GM19193 (cell line): ENCODE results near the gene C20orf141.

Source experiments
- POLR2A ChIP-seq: IDR thresholded peaks from 4 replicates; pipeline ENCODE4 v1.6.1; 2011; ENCODE audit not compliant: insufficient read depth, insufficient read length; ENCODE audit errors: extremely low read depth

The C20orf141 gene

DNA sequence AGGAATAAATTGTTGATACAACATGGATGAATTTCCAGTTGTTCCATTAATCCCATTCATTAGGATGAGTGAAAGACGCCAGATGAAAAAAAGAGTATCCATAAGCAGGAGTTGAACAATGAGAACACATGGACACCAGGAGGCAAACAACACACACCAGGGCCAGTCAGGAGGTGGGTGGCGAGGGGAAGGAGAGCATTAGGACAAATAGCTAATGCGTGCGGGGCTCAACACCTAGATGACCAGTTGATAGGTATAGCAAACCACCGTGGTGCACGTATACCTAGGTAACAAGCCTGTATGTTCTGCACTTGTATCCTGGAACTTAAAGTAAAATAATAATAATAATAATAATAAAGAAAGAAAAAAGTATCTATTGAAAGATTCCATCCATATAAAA is 14.6 kb downstream of the C20orf141 start:
- no peak for TF ChIP-seq POLR2A

DNA sequence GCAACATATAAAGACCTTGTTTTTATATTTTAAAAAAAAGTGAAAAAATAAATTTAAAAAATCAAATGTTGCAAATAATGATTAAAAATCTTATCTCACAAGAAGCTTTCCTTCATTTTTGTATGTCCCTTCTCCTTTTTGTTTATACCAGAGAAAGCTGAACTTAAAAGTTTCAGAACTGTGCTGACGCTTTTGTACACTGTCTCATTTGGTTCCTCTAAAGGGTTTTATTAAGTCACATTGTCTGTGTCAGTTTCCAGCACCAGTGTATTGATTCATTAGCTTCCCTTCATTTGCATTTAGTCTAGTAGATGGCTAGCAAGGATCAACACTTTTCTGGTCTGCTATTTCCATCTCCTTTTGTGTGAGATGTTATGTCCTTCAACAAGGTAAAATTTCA is 19.0 kb downstream of the C20orf141 start:
- TF ChIP-seq POLR2A = no peak

DNA sequence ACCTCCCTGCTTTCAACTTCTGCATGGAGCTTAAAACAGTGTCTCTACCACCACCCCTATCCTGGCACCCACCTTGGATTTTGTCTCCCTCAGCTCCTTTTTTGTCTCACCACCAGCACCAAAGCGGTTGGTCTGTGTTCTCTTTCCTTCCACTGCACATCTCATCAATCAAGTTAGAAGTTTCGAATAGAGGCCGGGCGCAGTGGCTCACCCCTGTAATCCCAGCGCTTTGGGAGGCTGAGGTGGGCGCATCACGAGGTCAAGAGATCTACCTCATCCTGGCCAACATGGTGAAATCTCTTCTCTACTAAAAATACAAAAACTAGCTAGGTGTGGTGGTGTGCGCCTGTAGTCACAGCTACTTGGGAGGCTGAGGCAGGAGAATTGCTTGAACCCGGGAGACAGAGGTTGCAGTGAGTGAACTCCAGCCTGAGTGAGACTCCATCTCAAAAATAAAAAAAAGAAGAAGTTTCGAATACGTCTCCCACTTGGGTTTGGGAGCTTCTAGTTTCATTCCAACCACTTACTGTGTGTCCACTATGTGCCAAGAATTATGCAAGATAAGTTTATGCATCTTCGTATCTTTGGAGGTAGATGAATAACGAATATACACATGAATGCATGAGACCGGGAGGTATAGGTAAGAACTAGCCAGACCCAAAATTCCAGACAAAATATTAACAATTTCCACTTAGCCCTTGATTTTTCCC is 19.8 kb downstream of the C20orf141 start:
- no peak for TF ChIP-seq POLR2A

DNA sequence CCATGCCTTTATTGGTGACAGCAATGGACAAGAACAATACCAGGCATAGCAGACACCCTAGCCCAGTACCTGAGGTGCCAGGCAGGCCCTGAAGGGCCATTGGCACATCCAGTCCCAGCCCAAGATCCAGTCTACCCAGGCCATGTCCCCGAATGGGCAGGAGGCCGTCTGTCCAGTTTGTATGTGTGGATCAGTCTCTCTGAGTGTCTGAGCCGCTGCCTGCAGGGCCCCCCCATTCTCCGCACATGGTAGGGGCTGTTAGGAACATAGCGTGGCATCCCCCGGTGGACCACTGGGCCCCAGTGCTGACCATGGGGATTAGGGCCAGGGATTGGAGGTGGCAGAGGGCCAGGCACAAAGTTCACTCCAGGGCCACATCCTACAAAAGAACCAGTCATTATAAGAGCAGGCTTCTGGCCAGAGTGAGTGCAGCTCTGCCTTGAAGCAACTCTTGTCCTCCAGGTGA is 20.6 kb downstream of the C20orf141 start:
- no peak for TF ChIP-seq POLR2A

DNA sequence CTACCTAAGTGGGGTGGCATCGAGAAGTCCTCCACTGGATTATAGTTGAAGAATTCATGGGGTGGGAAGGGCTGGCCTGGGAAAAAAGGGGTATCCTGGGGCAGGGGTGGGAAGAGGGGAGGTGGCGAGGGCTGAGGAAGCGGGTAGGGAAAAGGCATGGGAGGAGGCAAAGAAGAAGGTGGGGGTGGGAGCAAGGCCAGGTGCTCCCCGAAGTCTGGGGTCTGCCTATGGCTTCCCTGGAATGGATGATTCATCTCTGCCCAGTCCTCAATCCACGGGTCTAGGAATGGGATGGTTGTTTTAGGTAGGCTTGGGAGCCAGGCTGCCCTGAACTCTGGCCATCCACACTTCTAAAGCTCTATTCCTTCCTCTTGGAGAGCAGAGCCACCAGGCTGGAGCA is 21.2 kb downstream of the C20orf141 start:
- TF ChIP-seq POLR2A = no peak

DNA sequence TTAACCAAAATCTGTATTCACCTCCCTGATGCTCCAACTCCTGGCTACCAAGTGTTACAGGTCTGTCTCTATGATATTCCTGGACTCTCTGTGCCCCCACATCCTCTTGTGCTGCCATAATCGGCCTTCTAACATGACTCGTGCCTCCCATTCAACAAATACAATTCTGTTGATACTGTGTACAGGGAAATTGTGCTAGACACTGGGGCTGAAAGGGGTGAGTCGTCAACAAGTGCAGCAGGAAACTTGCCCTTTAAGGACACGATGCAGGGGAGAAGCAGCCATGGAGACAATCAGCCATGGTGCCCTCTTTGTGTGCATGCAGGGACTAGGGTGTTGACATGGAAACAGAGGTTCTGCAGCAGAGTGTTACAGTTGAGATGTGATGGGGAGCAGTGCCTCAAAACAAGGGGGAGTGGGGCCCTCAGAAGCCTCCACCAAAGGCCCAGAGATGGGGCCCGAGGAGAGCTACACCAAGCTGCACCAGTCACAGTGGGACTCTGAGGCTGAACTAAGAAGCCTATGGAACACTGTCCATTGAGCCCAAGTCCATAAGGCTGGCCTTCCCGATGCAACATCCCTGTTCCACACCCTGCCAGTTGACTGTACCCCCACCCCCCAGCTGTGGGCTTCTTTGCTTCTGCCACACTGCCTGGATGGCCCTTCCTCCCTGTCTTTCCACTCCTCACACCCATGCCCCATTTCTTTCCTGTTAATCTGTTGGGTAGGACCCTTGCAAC is 22.6 kb downstream of the C20orf141 start:
- no peak for TF ChIP-seq POLR2A

DNA sequence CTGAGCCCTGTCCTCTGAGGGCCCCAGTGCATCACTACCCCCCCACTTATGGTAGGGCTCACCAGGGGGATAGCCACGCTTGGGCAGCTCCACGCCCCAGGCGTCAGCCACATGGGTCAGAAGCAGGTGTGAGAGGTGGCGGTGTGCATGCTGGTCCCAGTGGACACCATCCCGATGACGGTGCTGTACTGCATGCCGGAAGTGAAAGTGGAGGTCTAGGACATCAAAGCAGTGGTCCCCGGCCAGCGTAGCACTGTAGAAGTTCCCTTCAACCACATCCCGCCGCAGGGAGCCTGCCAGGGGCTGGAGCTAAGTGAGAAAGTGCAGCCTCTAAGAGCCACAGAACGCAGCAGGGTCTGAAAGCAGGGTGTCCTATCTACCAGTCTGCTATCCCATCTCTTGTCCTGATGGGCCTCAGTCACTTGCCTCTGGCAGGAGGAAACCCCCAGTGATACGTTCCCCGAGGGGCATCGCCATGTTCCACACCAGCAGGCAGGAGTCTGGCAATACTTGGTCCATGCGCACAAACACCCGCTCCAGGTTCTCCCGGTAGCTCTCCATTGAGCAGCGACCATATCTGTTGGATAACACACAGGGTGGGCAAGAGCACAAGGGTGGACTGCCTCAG is 23.5 kb downstream of the C20orf141 start:
- no peak for TF ChIP-seq POLR2A

DNA sequence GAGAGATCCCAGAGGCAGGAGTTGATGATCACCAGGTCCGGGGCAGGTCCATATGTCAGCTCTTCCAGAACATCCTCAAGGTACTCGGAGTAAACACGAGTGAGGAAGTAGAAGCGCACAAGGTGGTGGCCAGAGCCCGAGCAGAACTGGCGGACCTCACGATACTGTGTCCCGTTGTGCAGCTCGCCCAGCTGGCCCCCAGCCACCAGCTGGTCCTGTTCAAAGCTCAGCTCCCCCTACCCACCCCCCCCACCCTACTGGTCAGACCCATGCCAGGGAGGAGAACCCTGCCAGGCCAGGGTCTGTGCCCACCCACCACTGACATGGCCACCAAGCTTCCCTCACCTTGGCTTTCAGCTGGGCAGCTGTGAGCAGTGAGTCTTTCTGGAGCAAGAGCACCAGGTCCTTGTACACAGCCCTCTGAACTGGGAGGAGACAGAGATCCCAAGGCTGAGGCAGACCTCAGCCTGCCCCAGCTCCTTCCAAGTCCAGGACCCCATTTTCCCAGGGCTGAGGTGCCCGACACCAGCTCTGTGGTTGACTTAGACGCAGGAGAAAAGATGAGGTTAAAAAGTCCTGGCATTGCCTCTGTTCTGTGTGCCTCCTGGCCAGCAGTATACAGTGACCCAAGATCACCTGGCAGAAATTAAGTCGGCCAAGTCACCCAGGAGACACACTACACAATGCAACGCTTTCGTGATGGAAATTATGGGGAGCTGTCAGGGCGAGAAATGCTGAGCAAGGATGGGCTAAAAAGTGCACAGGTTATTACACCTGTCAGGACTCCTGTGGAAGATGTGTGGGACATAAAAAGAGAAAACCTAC is 24.3 kb downstream of the C20orf141 start:
- no peak for TF ChIP-seq POLR2A

DNA sequence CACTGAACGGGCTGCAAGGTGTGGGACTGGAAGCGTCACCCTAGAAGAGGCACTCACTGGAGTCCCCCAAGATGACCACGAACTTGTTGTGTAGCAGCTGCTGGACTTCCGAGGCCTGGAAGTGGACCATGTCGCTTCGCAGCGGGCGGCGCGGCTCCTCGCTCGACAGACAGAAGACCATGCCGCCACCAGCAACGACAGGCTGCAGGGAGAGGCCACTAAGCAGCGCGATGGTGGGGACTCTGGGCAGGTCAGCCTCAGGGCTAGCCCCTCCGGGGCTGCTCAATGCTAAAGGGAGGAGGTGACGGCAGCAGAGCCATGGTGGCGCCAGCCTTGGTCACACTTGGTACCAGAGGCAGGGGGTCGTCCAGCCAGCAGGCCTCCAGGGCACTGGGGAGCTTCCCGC is 24.9 kb downstream of the C20orf141 start:
- no peak for TF ChIP-seq POLR2A

DNA sequence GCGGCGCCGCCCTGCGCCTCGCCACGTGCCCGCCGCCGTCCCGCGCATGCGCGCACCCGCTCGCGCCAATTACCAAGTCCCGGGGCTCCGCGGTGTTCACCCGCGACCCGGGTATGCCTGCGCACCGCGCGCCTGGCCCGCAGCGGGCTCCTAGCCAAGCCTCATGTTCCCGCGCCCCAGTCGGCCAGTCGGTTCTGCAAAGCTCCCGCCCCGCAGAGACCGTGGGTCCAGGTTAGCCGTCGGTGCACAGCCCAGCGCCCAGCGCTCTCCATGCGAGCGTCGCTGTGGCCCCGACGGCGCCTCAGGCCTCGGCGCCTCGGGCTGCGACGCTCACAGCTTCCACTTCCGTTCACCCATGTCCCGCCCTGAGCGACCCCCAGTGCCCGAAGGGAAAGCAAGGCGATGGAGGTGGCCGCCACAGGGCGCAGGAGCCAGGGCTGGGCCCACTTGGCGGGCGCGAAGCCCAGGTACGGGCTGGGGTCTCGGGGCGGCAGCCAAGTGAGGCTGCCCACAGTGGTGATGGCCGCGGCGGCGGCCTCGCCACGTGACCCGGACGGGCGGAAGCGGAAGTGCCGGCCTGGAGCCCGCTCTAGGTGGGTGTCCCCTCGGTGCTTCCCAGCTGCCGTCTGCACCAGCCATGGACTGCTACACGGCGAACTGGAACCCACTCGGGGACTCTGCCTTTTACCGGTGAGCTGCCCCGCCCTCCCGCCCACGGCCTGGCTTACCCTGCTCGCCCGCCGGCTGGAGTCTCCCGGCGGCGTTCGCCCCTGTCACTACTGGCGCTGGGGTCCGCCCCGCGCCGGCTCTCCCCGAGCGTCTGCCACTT is 25.6 kb downstream of the C20orf141 start, which contains the start of the genes PCED1A and VPS16:
Gene PCED1A, minus strand, starts transcription at position 518 of the 829 bp plus-strand sequence. CDS start 743 bp downstream, outside the sequence.
Gene VPS16, plus strand, starts transcription at position 608 of the 829 bp plus-strand sequence. Its CDS starts 30 bp downstream, at position 638.
- peak; percentile 71 for TF ChIP-seq POLR2A

DNA sequence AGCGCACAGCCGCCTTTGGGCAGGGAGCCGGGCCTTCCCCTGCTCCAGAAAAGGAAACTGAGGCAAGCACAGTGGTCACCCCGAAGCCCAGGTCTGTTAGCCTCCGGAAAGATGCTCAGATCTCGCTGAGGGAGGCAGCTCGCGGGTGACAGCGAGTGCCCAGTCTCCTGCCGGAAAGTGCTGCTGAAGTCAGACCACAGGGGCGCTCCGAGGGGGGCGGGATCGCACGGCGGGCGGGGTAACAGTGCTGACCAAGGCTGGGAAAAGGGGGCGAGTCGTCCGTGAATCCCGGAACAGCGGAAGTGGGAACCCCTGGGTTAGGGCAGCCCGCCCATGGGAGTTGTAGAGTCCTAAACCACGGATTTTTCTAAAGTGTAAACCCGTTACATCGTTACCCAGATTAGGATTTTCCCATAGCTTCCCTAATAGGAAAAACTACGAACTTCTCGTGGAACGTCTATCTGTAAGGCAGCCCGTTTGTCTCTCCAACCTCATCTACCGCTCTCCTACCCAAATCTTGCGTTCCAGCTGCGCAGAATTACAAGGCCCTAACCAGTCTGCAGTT is 26.3 kb downstream of the C20orf141 start:
- no peak for TF ChIP-seq POLR2A

DNA sequence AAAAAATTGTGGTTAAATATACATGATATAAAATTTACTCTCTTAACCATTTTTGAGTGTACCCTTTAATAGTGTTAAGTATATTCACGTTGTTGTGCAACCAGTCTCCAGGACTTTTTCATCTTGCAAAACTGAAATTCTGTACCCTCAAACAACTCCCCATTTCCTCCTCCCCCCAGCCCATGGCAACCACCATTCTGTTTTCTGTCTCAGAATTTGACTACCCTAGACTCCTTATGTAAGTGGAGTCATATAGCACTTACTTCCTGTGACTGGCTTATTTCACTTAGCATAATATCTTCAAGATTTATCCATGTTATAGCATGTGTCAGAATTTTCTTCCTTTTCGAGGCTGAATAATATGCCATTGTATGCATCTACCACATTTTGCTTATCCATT is 30.8 kb downstream of the C20orf141 start:
- no peak for TF ChIP-seq POLR2A

DNA sequence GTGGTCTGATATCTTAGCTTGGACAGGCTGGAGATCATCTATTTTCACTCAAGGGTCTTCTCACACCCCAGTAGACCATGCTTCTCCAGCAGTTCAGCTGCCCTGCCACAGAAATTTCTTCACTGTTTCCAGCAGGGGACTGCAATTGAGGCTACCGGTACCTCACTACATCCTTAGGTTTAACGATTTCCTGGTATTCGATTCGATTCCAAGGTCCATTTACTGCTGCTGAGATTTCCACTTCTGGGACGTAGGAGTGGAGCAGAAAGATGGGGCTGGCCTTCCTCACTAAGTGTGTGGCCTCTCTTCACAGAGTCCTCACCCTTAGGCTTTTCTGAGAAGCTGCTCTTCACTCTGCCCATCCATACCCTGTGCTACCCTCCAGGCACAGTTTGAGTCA is 31.9 kb downstream of the C20orf141 start:
- no peak for TF ChIP-seq POLR2A
